Measurements from ENCODE around the gene CDC42EP2. TPM values are rescaled to one million over a fixed set of nuclear protein-coding genes. Genes with fewer than 3 reads are reported as not detected.
A peak's percentile ranks its signal among the peaks of the same experiment; 100 is the strongest.

The CDC42EP2 gene
- total RNA-seq, 4 donors from 2014 or later = 2.5 to 4.2 (median 3.4) TPM; not detected in 1

- H3K4me3 ChIP-seq (ENCODE audit: low read depth, poor library complexity, severe bottlenecking) = no peak overlapping the region
- DNase-seq (ENCODE audit: low spot score in 2 of 2) = no peak
- intact Hi-C loops (cut with DNase I; ENCODE audit: low total_unique reads) = no loop called here
- WGBS, 2 donors = 79 to 84% methylated on average over 10 of the region's 10 CpGs
- TF ChIP-seq, protein P1, sequence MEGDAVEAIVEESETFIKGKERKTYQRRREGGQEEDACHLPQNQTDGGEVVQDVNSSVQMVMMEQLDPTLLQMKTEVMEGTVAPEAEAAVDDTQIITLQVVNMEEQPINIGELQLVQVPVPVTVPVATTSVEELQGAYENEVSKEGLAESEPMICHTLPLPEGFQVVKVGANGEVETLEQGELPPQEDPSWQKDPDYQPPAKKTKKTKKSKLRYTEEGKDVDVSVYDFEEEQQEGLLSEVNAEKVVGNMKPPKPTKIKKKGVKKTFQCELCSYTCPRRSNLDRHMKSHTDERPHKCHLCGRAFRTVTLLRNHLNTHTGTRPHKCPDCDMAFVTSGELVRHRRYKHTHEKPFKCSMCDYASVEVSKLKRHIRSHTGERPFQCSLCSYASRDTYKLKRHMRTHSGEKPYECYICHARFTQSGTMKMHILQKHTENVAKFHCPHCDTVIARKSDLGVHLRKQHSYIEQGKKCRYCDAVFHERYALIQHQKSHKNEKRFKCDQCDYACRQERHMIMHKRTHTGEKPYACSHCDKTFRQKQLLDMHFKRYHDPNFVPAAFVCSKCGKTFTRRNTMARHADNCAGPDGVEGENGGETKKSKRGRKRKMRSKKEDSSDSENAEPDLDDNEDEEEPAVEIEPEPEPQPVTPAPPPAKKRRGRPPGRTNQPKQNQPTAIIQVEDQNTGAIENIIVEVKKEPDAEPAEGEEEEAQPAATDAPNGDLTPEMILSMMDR (IDR thresholded peaks at IDR 0.05) = no peak
Observed at GRCh38 chr11:65293909-65294381, 20.7 kb upstream of the CDC42EP2 start.

GRCh38 chr11:65295001-65295400 lies 19.7 kb upstream of the CDC42EP2 start:
- DNase-seq (ENCODE audit: low spot score in 2 of 2) = no peak
- 60 to 73% methylated on average over 11 of the region's 11 CpGs for WGBS, 2 donors
- no peak overlapping the region for H3K4me3 ChIP-seq (ENCODE audit: low read depth, poor library complexity, severe bottlenecking)

DNA sequence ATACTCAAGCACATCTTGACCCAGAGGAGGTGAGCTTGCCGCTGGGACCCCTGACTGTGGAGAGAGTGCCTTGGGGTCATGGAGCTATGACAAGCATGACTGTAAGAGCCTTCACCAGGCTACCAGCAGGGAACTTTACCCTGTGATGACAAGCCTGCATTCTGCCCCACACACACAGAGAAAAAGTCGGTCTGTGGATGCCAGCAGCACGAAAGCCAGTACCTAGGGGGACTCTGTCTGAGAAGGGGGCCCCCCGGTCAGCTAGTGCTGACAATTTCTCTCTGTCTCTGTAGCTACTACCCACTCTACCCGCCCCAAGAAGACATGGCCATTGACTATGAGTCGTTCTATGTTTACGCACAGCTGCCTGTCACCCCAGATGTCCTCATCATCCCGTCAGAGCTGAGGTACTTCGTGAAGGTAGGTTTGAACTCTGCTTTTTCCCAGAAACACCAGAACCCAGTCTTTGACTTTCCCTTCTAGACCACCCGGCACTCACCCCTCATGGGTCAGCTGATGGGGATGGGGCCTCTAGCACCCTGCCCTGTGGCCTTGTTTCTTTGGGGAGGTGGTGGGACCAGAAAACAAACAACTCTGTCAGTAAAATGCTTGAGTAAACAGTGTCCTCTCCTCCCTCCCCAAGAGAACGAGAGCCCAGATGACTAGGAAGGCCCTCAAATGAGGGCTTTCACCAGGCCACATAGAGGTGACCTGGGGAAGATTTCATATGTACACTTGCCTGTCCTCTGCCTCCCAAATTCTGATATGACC lies 18.9 kb upstream of the CDC42EP2 start:
- H3K4me3 ChIP-seq (ENCODE audit: low read depth, poor library complexity, severe bottlenecking) = no peak overlapping the region
- whole genome bisulfite sequencing, 2 donors = 95 to 99% methylated on average over 11 of the region's 11 CpGs
- no peak for DNase-seq (ENCODE audit: low spot score in 2 of 2)
- intact Hi-C loops (cut with DNase I; ENCODE audit: low total_unique reads) = no loop called here
- TF ChIP-seq POLR2A (IDR thresholded peaks at IDR 0.05) = no peak
- TF ChIP-seq, protein P1 (IDR thresholded peaks at IDR 0.05) = no peak

More at GRCh38 chr11:65295001-65295400, 19.7 kb upstream of the CDC42EP2 start:
- intact Hi-C loops (cut with DNase I; ENCODE audit: low total_unique reads) = no loop called here
- no peak for TF ChIP-seq POLR2A (IDR thresholded peaks at IDR 0.05)
- TF ChIP-seq, protein P1 (IDR thresholded peaks at IDR 0.05) = no peak

GRCh38 chr11:65297026-65297672 lies 17.5 kb upstream of the CDC42EP2 start:
- DNase-seq (ENCODE audit: low spot score in 2 of 2) = no peak
- TF ChIP-seq POLR2A (IDR thresholded peaks at IDR 0.05) = no peak
- TF ChIP-seq, protein P1 (IDR thresholded peaks at IDR 0.05) = no peak
- intact Hi-C loops (cut with DNase I; ENCODE audit: low total_unique reads) = no loop called here
- 78 to 82% methylated on average over 12 of the region's 12 CpGs for WGBS, 2 donors
- H3K4me3 ChIP-seq (ENCODE audit: low read depth, poor library complexity, severe bottlenecking) = no peak overlapping the region

- peak in 1 of 2 donors; percentile 92 for DNase-seq (ENCODE audit: low spot score in 2 of 2)
- intact Hi-C loops (cut with DNase I; ENCODE audit: low total_unique reads) = no loop called here
- no peak for TF ChIP-seq POLR2A (IDR thresholded peaks at IDR 0.05)
- TF ChIP-seq, protein P1 (IDR thresholded peaks at IDR 0.05) = no peak
- 56 to 88% methylated on average over 6 to 8 of the region's 8 CpGs for WGBS, 2 donors
- no peak overlapping the region for H3K4me3 ChIP-seq (ENCODE audit: low read depth, poor library complexity, severe bottlenecking)
Observed at GRCh38 chr11:65298131-65298535, 16.5 kb upstream of the CDC42EP2 start.

Data from lower leg skin (tissue), 4 donors.